HCT116 (cell line): Measurements from ENCODE around the gene ELANE.

Experiments used
- EZH2 ChIP-seq: fragments of 200-600 bp; sonication (generic); IDR thresholded peaks from 2 replicates; pipeline ENCODE4 v1.6.1; 2017; ENCODE audit warnings: antibody characterized with exemption, mixed run types
- RAD21 ChIP-seq: IDR thresholded peaks from 2 replicates; pipeline ENCODE4 v1.6.1; 2012; ENCODE audit warnings: low read depth, mild to moderate bottlenecking

DNA sequence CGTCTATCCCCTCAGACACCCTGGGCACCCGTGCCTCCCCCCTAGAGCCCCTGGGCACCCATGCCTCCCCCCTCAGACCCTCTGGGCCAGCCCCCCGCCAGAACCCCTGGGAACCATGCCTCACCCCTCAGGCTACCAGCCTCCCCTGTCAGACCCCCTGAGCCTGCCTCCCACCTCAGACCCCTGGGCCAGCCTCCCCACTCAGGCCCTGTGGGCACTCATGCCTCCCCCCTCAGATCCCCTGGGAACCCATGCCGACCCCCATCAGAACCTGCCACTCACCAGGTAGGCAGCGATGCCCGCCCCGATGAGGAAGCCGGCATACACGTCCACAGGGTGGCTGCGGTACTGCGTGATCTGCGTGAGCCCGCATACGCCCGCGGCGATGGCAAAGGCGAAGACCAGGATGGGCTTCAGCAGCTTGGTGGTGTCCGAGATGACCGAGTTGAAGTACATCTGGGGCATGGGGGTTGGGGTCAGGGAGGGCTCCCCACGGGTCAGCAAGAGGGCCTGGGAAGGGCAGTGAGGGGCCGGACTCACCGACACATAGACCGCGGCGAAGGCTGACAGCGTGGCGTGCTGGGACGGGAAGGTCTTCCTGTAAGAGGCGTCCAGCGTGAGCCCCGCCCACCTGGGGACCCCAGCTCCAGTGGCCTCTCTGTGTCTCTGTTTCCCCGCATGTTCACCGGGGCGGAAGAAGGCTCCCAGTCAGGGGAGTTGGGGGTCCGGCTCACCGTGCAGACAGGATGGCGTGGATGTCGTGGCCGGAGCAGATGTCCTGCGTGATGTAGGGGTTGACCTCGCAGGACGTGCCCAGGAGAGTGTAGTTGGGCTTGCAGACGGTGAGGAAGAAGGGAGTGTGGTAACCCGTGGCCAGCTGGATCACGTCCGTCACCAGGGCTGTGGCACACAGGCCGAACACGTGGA, 37.7 kb upstream of the ELANE start:
- no peak for TF ChIP-seq EZH2
- no peak for TF ChIP-seq RAD21
